HG03575 (cell line): ENCODE data around the gene JCAD.

Experiments
- ATAC-seq: cut with Tn5 transposase; IDR thresholded peaks from one replicate; pipeline ENCODE4 v1.9.1; 2021; ENCODE audit not compliant: unreplicated experiment, insufficient number of reproducible peaks, low FRiP score; ENCODE audit errors: extremely low read depth

Gene JCAD

DNA sequence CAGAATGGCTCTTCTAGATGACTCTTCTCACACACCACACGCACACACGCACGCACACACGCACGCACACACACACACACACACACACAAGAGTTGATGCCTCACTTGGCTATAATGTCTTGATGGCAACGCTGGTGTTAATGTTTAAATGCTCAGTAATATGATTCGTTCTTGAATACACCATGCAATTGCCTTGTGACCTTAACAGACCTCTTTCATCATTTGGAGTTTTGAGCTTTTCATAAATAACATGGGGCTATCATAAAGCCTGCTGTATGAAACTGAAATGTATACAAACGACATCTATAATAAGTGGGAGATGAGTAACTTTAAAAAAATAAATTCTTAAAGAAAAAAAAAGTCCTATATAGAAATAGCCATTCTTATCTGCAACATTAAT is 8.2 kb downstream of the JCAD start:
- ATAC-seq: no peak

DNA sequence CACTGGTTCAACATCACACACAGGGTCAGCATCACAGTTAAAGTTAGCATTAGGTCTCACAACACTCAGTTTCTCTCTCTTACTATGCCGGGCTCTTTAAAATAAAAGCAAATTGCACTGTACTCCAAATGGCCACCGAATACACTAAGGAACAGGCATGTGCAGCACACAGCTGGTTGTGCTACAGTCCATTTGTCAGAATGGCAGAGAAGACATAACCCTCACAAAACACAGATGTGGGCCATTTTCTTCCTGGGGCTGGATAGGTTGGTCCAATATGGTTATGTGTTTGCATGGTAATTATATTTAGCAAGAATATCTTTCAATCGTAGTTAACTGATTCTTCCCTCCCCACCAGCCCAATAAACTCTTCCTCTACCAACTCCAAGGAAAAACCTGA is 9.0 kb downstream of the JCAD start:
- no peak for ATAC-seq

DNA sequence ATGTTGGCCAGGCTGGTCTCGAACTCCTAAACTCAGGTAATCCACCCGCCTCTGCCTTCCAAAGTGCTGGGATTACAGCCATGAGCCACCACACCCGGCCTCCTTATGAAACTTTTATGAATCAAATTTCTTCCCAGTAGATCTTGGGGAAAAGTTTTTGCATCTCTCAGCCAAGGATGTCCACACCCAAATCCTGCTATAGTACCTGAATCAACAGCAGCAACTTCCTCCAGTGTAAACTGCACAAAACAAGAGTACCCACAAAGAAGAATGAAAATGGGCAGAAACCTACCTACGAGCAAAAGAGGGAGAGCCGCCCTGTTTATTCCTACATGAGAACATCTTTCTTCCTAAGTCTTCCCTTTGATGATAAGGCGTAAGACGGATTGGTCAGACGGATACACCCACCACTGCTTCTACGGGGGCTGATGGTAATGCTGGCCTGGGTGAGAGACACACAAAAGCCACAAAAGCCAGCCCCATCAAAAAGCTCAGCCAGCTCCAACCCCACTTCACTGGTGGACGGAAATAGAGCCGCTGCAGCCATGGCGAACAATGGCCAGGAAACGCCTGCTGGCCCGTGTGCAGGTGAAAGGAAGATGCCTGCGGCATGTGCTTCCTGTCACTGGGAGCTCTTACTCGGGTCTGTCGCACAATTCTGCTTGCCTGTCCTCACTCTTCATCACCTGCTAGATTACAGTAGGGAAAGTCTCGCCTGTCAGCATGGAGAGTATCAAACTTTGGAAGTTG is 10.4 kb downstream of the JCAD start:
- ATAC-seq: no peak

DNA sequence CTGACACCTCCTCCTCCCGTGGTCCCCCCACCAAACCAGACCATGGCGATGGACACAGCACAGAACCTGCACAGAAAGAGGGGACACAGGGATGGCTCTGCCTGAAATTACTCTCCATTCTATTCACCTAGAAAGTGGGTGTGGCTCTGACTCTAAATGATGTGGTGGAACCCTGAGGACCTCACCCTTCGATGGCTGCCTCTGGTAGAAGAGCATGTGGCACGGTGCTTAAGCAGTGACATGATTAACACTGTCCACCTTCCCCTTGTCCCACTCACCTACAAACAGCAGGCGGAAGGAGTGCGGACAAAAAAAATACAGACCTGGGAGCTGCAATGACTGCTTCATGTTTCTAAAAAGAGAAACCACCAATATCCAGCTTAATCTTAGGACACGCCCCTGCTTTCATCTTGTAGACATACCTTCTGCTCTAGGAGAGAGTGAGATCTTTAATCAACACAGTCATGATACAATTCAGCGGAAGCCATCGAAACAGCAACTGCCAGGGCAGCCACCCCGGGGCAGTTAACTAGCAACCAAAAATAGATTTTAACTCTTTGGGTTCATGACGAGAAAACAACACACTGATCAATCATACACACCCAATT is 11.4 kb downstream of the JCAD start:
- ATAC-seq: no peak

DNA sequence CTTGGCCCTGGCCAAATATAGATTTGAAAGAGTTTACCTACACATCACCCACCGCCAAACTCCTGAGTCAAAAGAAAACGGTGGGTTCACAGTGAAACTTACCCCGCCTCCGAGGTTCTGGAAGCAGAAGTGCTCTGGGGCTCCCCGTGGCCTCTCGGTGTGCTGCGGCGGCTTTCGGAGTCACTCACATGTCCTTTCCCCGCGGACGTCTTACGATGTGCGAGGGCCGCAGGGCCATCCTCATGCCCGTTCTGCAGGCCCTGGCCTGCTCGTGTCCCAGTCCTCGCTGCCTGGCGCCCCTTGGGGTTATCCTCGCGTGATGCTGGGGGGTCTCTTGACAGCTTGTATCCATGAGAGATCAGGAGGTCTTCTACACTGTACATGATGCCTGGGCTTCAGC is 12.0 kb downstream of the JCAD start:
- no peak for ATAC-seq

DNA sequence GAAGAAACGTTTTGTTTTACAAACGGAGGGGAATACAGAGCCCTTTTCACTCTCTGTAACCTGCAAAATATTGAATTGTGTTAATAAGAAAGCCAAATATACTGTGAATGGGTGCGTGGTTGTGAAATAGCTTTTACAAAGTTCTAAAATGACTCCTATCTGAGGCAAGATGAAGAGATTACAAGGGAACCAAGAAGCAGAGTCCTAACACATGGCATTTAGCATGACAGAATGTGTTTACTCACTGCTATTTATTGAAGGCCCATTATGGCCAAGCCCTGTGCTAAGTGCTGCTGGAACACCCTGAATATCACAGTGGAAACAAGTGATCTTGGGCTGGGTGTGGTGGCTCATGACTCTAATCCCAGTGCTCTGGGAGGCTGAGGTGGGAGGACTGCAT is 12.9 kb downstream of the JCAD start:
- no peak for ATAC-seq

DNA sequence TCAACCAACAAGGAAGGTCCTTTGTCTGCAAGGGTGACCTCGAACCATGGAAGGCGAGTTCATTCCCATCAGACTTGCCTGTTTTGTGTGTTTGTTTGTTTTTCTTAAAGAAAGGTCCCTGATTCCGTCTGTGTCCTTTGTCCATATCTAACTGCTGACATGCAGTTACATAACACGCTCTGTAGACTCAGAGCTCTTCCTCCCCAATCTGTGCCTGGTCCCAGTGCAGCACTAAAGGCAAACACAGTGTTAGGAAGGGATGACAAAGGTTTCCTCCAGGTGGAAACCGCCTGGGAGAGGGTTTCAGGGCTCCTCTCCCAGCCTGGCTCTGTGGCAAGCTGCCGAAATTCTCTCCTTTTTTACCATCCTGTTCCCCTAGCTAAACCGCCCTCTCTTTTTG is 13.4 kb downstream of the JCAD start:
- ATAC-seq: no peak

DNA sequence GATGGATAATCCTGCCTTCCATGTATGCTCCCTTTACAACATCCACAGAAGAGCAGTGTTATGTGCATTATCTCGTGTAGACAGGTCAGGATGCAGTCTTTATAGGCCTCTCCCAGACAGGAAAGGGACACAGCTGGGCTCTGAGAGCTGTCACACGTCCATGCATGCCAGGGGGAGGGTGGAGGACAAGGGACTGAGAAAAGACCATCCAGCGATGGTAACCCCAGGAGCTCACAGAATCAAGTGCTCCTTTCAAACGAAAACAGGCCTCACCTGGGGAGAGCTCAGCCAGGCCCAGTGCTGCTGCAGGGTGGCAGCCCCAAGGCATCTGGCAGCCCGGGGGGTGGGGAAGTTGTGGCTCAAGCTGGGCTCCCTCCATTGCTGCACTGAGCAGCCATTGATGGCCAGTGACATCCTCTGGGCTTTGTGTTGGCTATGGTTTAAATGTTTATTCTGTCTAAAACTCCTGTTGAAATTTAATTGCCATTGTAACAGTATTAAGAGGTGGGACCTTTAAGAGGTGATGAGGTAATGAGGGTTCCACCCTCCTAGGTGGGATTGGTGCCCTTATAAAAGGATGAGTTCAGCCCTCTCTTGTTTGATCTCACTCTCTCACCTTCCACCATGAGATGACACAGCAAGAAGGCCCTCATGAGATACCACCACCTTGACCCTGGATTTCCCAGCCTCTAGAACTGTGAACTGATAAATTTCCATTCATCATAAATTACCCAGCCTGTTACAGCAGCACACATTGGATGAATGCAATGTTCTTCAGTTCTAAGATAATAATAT is 15.7 kb downstream of the JCAD start:
- ATAC-seq: no peak

DNA sequence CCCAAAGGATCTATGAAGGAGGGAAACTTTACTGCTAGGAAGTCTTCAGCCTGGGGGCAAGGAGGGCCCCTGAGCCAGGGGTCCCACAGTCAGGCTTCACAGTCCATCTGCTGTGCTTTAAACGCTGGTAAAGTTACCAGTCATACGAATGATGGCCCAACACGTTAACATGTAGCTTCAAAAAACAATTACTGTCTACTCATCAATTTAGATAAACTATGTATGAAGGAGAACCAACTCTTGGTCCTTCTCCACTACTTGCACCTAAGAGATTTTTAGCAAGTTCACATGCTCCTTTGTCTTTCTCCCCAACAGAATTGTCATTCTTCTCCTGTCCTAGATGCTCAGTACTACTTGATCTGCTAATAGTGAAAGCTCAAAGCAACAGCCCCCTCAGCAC is 16.6 kb downstream of the JCAD start:
- no peak for ATAC-seq

DNA sequence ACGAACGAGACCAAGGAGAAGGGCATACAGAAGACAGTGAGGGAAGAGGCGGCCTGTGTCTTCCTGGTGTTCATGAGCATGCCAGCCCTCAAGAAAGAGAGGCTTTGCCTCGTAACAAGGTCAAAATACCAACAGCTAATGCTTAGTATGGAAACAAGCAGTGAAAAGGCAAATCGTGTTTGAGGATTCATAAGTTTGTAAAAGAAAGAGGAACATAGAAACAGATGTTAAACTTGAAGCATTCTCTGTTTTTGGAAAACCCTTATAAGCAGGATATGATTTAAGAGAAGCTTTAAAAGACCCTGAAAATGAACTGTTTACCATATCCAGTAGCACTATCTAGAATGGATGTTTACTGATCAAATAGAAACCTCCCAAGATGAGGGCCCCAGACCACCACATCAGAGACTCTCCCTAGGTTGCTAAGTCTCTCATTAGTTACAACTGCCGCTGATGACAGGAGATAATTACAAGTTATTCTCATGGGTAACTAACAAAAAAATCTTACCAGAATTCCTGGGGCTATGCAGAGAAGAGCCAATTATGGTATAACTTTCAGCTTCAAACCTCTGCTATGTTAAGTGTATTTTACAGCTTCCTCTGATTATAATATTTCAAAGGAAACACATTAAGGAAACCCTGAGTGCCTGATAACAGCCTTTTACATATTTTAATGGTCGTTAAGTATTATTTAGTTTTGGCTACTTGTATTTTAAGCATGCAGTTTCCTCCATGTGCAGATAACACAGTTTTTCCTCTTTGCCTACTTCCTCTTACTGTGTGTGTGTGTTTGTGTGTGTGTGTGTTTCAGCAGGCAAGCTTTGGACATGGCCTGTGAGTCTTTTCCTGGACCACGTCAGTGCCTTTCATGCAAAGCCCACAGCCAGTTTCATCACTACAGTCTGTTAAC is 17.9 kb downstream of the JCAD start:
- ATAC-seq: no peak

DNA sequence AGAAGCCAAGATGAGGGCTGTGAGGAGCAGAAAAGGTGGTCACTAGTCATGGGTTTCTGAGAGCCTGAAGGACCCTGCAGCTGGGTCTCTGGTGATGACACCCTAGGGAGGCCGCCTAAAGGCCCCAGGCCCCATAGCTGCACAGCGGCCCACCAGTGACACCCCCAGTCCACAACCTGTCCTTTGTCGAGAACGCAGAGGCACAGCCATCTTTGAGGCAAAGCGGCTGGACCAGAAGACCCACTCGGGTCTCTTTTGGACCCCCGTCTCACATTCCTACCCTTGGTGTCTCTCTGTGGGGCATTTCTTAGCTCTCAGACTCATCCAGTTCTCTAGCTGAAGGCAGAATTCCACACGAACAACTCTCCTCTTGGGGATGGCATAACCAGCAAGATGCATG is 18.8 kb downstream of the JCAD start:
- ATAC-seq: no peak

DNA sequence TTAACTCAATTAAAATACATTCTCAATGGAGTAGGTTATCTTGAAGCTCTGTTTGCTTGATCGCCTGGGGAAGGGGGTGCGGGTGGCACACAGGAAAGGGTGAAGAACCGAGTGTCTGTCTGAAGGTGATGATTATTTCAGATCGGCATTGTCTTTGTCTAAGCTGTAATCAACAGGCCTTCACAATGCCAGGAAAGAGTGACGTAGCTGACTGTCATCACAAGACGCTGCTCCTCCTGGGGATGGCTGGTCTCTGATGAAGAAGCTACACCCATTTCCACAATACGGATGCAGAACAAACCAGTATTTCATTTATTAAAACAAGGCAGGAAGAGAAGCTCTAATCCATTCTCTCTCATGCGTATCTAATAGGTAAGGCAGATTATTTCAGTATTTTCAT is 19.4 kb downstream of the JCAD start:
- no peak for ATAC-seq

DNA sequence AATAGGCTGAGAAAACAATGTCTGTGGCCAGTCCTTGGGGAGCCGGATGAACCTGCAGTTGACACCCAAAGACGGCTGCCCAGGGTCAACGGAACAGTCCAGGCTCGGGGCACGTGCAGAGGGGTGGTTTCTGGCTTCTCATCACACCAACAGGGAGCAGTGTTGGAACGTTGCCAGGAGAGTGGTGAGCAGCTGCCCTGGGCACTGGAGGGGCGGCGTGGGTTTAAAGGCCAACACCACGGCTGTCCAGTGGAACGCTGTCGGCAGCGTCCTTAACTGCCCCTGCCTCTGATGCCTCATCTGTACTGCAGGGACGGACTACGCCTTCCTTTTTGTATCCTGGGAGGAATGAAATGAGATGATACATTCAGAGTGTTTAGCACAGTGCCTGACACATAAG is 19.8 kb downstream of the JCAD start:
- no peak for ATAC-seq

DNA sequence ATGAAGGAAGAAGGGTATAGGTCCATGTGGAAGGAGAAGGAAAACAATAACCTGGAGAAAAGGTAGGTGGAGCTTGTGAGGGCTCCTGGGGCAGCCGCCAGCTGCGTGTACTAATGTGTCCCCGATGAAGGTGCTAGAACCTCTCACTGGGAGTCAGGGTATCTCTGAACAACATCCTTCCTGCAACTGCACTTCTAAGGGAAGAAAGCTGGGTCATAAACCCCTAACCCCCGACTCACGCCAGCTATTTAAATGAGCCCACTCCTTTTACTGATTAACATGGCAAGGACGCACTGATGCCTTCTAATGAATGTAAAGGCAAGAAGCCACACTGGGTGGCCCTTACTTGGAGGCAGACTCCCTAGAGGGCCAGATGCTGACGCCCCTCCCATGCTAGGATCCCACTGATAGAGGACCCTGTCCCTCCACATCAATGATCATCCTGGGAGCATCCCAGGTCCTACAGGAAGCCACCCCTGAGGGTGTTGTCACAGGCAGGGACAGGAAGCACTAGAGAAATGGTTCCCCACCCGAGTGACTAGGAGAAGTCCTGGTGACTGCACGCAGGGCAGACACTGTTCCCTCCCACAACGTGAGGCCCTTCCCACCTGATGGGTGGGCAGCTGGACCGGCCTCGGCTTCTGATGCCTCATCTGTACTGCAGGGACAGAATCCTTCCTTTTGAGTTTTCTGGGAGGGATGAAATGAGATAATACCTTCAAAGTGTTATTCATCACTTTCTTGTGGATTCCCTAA is 20.4 kb downstream of the JCAD start:
- no peak for ATAC-seq

DNA sequence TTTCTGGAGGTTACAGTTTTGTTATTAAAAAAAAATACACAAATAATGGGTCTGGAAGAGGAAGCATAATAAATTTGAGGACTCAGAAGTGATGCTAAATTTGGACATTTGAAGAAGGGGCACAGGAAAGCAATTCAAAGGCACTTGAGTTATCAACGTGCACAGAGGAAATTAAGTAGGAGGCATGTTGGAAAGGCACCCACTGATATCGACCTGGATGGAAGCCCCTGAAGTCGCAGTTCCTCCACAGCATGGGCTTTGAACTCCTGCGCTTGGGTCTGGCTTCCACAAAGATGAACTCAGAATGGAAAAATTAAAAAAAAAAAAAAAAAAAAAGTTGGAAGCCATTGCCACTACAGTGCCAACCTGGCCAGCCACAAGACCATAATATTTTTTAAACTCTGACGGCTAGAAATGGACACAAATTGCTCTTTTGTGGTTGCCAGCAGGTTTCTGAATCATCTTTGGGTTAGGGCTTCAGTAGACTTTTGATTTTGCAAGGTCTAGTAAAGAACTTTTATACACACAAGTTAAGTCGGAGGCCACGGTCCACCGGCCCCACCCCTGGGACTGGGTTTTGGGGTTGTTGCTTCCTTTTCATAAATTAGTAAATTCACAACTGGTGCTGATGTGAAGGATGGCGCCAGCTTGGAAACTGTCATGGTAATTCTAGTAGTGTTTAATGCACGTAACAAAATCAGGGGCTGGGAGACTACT is 21.6 kb downstream of the JCAD start:
- ATAC-seq: no peak

DNA sequence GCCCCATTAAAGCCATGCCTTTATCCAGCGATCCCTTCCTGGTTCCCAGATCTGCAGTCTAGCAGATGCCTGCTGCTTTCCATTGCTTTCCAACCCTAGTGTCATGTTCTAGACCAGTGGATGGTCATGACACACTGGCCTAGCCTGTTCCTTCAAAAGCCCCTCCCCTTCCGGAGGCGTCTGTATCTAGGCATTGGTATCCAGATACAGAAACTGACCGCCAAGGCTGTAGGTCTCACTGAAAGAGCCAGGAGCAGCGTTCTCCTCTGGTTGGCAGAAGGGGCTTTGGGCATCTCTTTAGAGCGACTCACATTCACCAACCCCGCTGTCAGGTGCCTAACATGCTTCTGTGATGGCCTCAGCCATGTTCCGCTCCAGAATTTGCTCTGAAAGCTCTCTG is 22.6 kb downstream of the JCAD start:
- no peak for ATAC-seq

DNA sequence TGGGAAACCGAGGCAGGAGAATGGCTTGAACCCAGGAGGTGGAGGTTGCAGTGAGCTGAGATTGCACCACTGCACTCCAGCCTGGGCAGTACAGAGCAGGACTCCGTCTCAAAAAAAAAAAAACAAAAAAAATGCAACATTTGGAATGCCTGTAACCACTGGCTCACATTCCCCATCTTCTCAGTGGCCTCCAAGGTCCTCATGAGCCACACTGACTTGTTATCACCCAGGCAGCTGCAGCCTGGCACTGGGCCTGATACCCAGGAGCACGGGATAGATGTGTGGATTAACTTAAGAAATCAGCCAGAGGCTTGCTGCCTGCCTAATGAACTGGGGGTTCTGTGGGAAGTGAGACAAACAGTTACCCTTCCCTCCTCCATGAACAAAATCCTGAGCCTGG is 23.0 kb downstream of the JCAD start:
- no peak for ATAC-seq
